Gastroesophageal sphincter (tissue), 4 donors: ENCODE data around the gene TLE2. TPM values are rescaled to one million over a fixed set of nuclear protein-coding genes. Genes with fewer than 3 reads are reported as not detected.
A peak's percentile ranks its signal among the peaks of the same experiment; 100 is the strongest.

Experiments
- ATAC-seq: fragments of 150-250 bp; one replicate; pipeline ENCODE4 v1.9.1; 2016; ENCODE audit warnings: mild to moderate bottlenecking, moderate library complexity
- H3K27ac ChIP-seq, 4 donors: fragments of 200-600 bp; sonication (generic) in 3 of 4; 1 replicate in 3 of 4; 2 replicates in 1 of 4; pipeline ENCODE4 v1.5.1; 2016 to 2019
- H3K27me3 ChIP-seq: fragments of 200-600 bp; sonication (generic); one replicate; pipeline ENCODE4 v1.5.1; 2019
- H3K36me3 ChIP-seq, 2 donors: fragments of 200-600 bp; sonication (generic); one replicate each; pipeline ENCODE4 v1.5.1; 2019; ENCODE audit warnings: control low read depth in 1 of 2
- H3K4me1 ChIP-seq, 3 donors: fragments of 200-600 bp; sonication (generic); 1 replicate in 2 of 3; 2 replicates in 1 of 3; pipeline ENCODE4 v1.5.1; 2016 to 2019; ENCODE audit warnings: control low read depth in 2 of 3
- H3K4me3 ChIP-seq, 2 donors: fragments of 200-600 bp; sonication (generic); one replicate each; pipeline ENCODE4 v1.5.1; 2019; ENCODE audit warnings: mild to moderate bottlenecking in 1 of 2, moderate library complexity in 1 of 2
- H3K9me3 ChIP-seq, 3 donors: fragments of 200-600 bp; sonication (generic); one replicate each; pipeline ENCODE4 v1.5.1; 2017 to 2019; ENCODE audit warnings: control low read depth in 2 of 3
- CTCF ChIP-seq, 4 experiments: fragments of 200-600 bp in 2 of 4; fragments of 450-650 bp in 2 of 4; sonication (generic) in 1 of 4; IDR thresholded peaks; one replicate each; pipeline ENCODE4 v1.5.1; 2017 to 2019; ENCODE audit warnings: antibody characterized with exemption in 4 of 4, mild to moderate bottlenecking in 2 of 4, moderate library complexity in 2 of 4
- EP300 ChIP-seq: sonication (generic); formaldehyde crosslinking; IDR thresholded peaks from one replicate; pipeline ENCODE4 v1.6.1; 2017; ENCODE audit warnings: antibody characterized with exemption, mild to moderate bottlenecking
- POLR2A ChIP-seq, 2 donors: fragments of 450-650 bp; IDR thresholded peaks; one replicate each; pipeline ENCODE4 v1.6.1; 2017; ENCODE audit warnings: antibody characterized with exemption in 2 of 2, mild to moderate bottlenecking in 2 of 2, moderate library complexity in 1 of 2
- POLR2AphosphoS5 ChIP-seq: sonication (generic); formaldehyde crosslinking; IDR thresholded peaks from one replicate; pipeline ENCODE4 v1.6.1; 2017; ENCODE audit warnings: antibody characterized with exemption
- WGBS, 2 donors: methylation state at CpG; one replicate each; pipeline ENCODE4 v1.1.5; 2018; ENCODE audit warnings: low coverage in 1 of 2; 5-methylcytosine and 5-hydroxymethylcytosine counted together
- total RNA-seq, 4 donors: library from RNA; depleted of rRNA; stranded (reverse); fragments of >200 nt; gene quantifications; one replicate each; pipeline ENCODE4 v1.1.0, GENCODE V29; 2016

The TLE2 gene
- total RNA-seq, 4 donors from 2014 or later = 27.1 to 46.1 (median 34.4) TPM

DNA sequence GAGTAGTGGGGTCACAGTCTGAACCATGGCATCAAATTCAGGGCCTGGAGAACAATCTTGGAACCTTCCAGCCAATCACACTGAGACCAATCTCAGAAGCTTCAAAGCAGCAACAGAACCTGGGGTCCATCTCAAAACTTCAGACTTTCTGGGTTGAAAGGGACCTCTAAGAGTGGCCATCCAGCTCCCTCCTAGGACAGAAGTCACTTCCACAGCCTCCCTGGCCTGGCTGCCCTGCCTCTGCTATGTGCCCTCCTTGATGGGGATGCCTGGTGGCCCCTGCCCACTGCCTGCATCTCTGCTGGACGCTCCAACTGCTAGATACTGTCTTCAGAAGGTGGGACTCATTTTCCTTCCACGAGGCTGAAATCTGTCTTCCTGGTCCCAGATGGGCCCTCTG is 1.8 kb downstream of the TLE2 start:
- WGBS, 2 donors = 81 to 86% methylated on average over 1 to 2 of the region's 2 CpGs
- Histone ChIP-seq H3K4me1 (peaks cover 0 to 23% (median 9%) of the 10 kb centered on the region in 3 donors), H3K9me3 (no peaks in the 10 kb centered on the region), H3K4me3 (no peak overlapping the region), H3K27ac (peak overlapping the region in 1 of 4 donors; percentile 69), H3K27me3 (no peaks in the 10 kb centered on the region), H3K36me3 (peaks cover 0 to 6% of the 10 kb centered on the region in 2 donors)
- TF ChIP-seq CTCF (IDR thresholded peaks at IDR 0.05) = no peak
- no peak for TF ChIP-seq POLR2A (IDR thresholded peaks at IDR 0.05)
- TF ChIP-seq POLR2AphosphoS5 = no peak
- no peak for TF ChIP-seq EP300
- no peak for ATAC-seq

GRCh38 chr19:3026768-3027167 is 2.3 kb downstream of the TLE2 start:
- H3K36me3 ChIP-seq = peaks cover 0 to 6% of the 10 kb centered on the region in 2 donors
- no peak for ATAC-seq
- peaks cover 0 to 23% (median 9%) of the 10 kb centered on the region in 3 donors for H3K4me1 ChIP-seq
- WGBS, 2 donors = 100% methylated on average over 1 of the region's 1 CpG; no CpG with 5 or more reads in 1 of the 2 donors
- H3K9me3 ChIP-seq = no peaks in the 10 kb centered on the region
- H3K27me3 ChIP-seq = no peaks in the 10 kb centered on the region
- H3K4me3 ChIP-seq = no peak overlapping the region
- no peak for TF ChIP-seq CTCF (IDR thresholded peaks at IDR 0.05)
- TF ChIP-seq POLR2A (IDR thresholded peaks at IDR 0.05) = no peak
- TF ChIP-seq EP300 = no peak
- no peak for TF ChIP-seq POLR2AphosphoS5
- H3K27ac ChIP-seq = no peak overlapping the region

DNA sequence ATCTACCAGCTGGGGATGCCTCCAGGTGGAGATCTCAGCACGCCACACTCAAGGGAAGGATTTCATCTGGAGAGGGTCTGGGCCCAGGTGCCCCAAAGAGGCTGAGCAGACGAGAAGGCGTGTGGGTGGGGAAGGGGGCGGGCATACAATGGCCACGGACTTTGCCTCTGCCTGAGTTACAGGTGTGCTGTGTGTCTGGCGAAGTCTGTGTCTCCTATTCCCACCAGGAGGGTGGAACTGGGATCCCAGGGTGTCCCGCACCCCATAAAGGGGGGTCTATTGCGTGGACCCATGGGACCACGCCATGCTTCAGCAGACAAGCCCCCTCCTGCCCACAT is 3.6 kb downstream of the TLE2 start:
- H3K4me1 ChIP-seq = peaks cover 0 to 23% (median 9%) of the 10 kb centered on the region in 3 donors
- H3K27me3 ChIP-seq = no peaks in the 10 kb centered on the region
- no peaks in the 10 kb centered on the region for H3K9me3 ChIP-seq
- 100% methylated on average over 1 of the region's 9 CpGs; no CpG with 5 or more reads in 1 of the 2 donors for WGBS, 2 donors
- no peak for ATAC-seq
- no peak overlapping the region for H3K4me3 ChIP-seq
- peaks cover 0 to 6% of the 10 kb centered on the region in 2 donors for H3K36me3 ChIP-seq
- TF ChIP-seq CTCF (IDR thresholded peaks at IDR 0.05) (no peak), POLR2A (IDR thresholded peaks at IDR 0.05) (no peak), POLR2AphosphoS5 (no peak), EP300 (no peak)
- no peak overlapping the region for H3K27ac ChIP-seq

GRCh38 chr19:3024870-3025548 is 4.1 kb downstream of the TLE2 start:
- TF ChIP-seq POLR2A (IDR thresholded peaks at IDR 0.05) = no peak
- TF ChIP-seq POLR2AphosphoS5 = no peak
- TF ChIP-seq CTCF (IDR thresholded peaks at IDR 0.05) = no peak
- TF ChIP-seq EP300 = no peak
- Histone ChIP-seq H3K4me3 (no peak overlapping the region), H3K36me3 (peaks cover 0 to 10% of the 10 kb centered on the region in 2 donors), H3K27me3 (no peaks in the 10 kb centered on the region), H3K27ac (no peak overlapping the region), H3K4me1 (peaks cover 0 to 23% (median 9%) of the 10 kb centered on the region in 3 donors), H3K9me3 (no peaks in the 10 kb centered on the region)
- WGBS, 2 donors = 60% methylated on average over 2 to 3 of the region's 30 CpGs
- ATAC-seq = no peak

DNA sequence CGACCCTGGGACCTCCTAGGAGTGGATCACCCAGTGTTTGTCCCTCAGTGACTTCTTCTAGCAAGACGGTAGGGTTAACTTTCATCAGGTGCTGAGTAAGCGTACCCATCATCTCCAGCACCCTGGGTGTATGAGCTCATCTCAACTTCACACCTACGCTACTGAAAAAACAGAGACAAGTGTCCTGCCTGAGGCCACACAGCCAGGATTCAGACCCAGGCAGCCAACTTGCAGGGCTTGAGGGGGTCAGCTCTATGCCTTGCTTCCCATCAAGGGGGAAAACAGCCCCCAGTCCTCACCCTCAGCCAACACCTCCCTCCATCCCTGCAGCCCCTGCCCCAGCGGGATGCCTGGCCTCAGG is 4.6 kb downstream of the TLE2 start:
- WGBS, 2 donors = 20 to 60% methylated on average over 1 to 2 of the region's 5 CpGs
- Histone ChIP-seq H3K27ac (no peak overlapping the region), H3K27me3 (no peaks in the 10 kb centered on the region), H3K4me3 (no peak overlapping the region), H3K9me3 (no peaks in the 10 kb centered on the region), H3K36me3 (peaks cover 0 to 15% of the 10 kb centered on the region in 2 donors), H3K4me1 (peaks cover 0 to 18% (median 9%) of the 10 kb centered on the region in 3 donors)
- ATAC-seq = no peak
- TF ChIP-seq CTCF (IDR thresholded peaks at IDR 0.05) (no peak), POLR2AphosphoS5 (no peak), POLR2A (IDR thresholded peaks at IDR 0.05) (no peak), EP300 (no peak)
